ENCODE measurements around the gene NUP62CL. TPM values are rescaled to one million over a fixed set of nuclear protein-coding genes. Genes with fewer than 3 reads are reported as not detected.

The NUP62CL gene
- polyA plus RNA-seq, 2 of the 4 experiments (the other 2 are of a cell fraction): 15.8 to 37.6 TPM

DNA sequence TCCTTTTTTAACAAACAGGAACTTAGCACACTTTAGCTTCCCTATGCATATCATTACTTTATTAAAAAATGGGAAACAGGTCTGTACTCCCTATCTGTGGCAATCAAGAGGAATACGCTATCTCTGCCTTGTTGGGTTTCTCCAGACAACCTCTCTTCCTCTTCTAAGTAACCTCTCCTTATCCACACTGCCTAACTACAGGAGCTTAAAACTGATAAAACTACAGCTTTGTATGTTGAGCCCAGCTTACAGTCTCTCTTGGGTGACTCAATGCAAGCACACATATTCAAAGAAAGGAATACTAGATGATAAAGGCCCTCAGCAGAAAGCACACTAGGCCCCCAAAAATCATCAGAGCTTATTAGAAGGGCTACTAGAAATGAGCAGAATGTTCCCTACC is 8.9 kb downstream of the NUP62CL start:
- WGBS (ENCODE audit: missing lambda C conversion rate): 88% methylated on average over 1 of the region's 1 CpG
- ChIA-PET CTCF (interaction anchor here (1.4 kb wide), 1 partner anchor 172 kb away, joined by 4 read pairs; no protein-coding TSS in a partner anchor), POLR2A (no interaction called here)

DNA sequence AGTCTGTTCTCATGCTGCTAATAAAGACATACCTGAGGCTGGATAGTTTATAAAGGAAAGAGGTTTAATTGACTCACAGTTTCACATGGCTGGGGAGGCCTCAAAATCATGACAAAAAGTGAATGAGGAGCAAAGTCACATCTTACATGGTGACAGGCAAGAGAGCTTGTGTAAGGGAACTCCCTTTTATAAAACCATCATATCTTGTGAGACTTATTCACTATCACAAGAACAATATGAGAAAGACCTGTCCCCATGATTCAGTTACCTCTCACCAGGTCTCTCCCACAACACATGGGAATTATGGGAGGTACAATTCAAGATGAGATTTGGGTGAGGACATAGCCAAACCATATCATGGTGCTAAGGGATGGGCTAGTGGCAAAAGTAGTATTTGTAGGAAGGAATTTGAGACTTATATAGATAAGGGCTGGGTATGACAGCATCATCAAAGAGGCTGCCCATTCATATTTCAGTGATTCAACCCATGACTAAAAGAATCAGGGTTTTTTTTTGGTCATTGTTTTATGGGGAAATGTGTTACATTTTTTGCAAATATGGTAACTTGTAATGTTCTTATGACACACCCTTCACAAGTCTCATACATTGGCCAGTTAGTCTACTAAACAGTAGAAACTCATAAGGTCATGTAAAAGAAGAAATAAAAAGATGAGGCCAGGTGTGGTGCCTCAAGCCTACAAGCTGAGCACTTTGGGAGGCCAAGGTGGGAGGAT is 34.7 kb downstream of the NUP62CL start:
- H3K4me2 ChIP-seq: no peak overlapping the region
- no peaks in the 10 kb centered on the region for H3K4me1 ChIP-seq
- ChIA-PET POLR2A (no interaction called here), CTCF (no interaction called here)
- no peaks in the 10 kb centered on the region for H3K9me3 ChIP-seq
- FAIRE-seq: no peak
- no peak overlapping the region for H3K27ac ChIP-seq
- no peak for ATAC-seq
- no peak for DNase-seq (ENCODE audit: low read depth in 1 of 2, low spot score in 1 of 2)
- no peak for TF ChIP-seq JUNB (IDR thresholded peaks at IDR 0.05)
- TF ChIP-seq SMC3 (IDR thresholded peaks at IDR 0.05): no peak
- TF ChIP-seq JUN (IDR thresholded peaks at IDR 0.05): no peak
- TF ChIP-seq, protein P1, sequence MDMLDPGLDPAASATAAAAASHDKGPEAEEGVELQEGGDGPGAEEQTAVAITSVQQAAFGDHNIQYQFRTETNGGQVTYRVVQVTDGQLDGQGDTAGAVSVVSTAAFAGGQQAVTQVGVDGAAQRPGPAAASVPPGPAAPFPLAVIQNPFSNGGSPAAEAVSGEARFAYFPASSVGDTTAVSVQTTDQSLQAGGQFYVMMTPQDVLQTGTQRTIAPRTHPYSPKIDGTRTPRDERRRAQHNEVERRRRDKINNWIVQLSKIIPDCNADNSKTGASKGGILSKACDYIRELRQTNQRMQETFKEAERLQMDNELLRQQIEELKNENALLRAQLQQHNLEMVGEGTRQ (IDR thresholded peaks at IDR 0.05): no peak
- no peak for TF ChIP-seq FOSB (CRISPR knock-in tag; IDR thresholded peaks at IDR 0.05)
- no peak for TF ChIP-seq HEYL (CRISPR knock-in tag; IDR thresholded peaks at IDR 0.05)
- TF ChIP-seq ZC3H11A (IDR thresholded peaks at IDR 0.05): no peak
- H3K4me3 ChIP-seq: no peak overlapping the region

More for the DNA sequence above, 8.9 kb downstream of the NUP62CL start:
- FAIRE-seq (no peak), ATAC-seq (no peak), DNase-seq (ENCODE audit: low read depth in 1 of 2, low spot score in 1 of 2) (no peak)
- no peak overlapping the region for H3K4me3 ChIP-seq
- no peak overlapping the region for H3K4me2 ChIP-seq
- H3K9me3 ChIP-seq: no peaks in the 10 kb centered on the region
- H3K27ac ChIP-seq: no peak overlapping the region
- TF ChIP-seq RCOR1 (IDR thresholded peaks at IDR 0.05; ENCODE audit: low read depth, low read length): no peak
- TF ChIP-seq HOXB13 (CRISPR knock-in tag; IDR thresholded peaks at IDR 0.05; ENCODE audit: low read depth): no peak
- no peak for TF ChIP-seq GATA3 (IDR thresholded peaks at IDR 0.05; ENCODE audit: borderline replicate concordance)
- no peak for TF ChIP-seq RFX5 (IDR thresholded peaks at IDR 0.05)
- no peak for TF ChIP-seq EP300 (IDR thresholded peaks at IDR 0.05)
- TF ChIP-seq, protein P2, sequence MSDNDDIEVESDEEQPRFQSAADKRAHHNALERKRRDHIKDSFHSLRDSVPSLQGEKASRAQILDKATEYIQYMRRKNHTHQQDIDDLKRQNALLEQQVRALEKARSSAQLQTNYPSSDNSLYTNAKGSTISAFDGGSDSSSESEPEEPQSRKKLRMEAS (IDR thresholded peaks at IDR 0.05): no peak
- TF ChIP-seq NFE2L2 (conservative IDR thresholded peaks at IDR 0.05; ENCODE audit: low read length): no peak
- no peak for TF ChIP-seq JUNB (IDR thresholded peaks at IDR 0.05)
- no peaks in the 10 kb centered on the region for H3K4me1 ChIP-seq

DNA sequence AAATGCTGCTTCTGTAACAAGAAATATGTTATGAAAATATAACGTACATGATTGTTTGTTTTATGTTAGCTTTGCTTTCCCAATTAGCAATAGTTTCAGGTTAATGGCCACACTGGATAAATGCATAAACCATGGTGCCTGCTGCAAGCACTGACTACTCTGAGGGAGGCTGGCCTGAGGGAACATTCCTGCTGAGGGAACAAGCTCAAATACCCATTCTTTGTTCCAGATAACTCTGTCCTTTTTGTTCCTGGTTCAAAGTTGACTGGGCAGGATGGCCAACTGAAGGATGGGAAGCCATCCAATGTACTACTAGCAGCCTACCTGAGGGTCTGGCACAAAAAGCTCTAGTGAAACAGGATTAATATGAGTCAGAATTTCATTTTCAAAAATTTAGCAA is 37.5 kb downstream of the NUP62CL start:
- Histone ChIP-seq H3K4me2 (no peak overlapping the region), H3K27ac (no peak overlapping the region), H3K4me3 (no peak overlapping the region), H3K9me3 (no peaks in the 10 kb centered on the region), H3K4me1 (no peaks in the 10 kb centered on the region)
- FAIRE-seq: peak; percentile 68
- CTCF ChIA-PET: interaction anchor here (1.1 kb wide), 1 partner anchor 14 kb away, joined by 4 read pairs; no protein-coding TSS in a partner anchor
- WGBS (ENCODE audit: missing lambda C conversion rate): 74% methylated on average over 1 of the region's 1 CpG
- no peak for TF ChIP-seq JUN (IDR thresholded peaks at IDR 0.05)
- TF ChIP-seq, protein P3, sequence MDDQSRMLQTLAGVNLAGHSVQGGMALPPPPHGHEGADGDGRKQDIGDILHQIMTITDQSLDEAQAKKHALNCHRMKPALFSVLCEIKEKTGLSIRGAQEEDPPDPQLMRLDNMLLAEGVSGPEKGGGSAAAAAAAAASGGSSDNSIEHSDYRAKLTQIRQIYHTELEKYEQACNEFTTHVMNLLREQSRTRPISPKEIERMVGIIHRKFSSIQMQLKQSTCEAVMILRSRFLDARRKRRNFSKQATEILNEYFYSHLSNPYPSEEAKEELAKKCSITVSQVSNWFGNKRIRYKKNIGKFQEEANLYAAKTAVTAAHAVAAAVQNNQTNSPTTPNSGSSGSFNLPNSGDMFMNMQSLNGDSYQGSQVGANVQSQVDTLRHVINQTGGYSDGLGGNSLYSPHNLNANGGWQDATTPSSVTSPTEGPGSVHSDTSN (IDR thresholded peaks at IDR 0.05): no peak
- DNase-seq (ENCODE audit: low read depth in 1 of 2, low spot score in 1 of 2): no peak
- POLR2A ChIA-PET: no interaction called here
- no peak for ATAC-seq

DNA sequence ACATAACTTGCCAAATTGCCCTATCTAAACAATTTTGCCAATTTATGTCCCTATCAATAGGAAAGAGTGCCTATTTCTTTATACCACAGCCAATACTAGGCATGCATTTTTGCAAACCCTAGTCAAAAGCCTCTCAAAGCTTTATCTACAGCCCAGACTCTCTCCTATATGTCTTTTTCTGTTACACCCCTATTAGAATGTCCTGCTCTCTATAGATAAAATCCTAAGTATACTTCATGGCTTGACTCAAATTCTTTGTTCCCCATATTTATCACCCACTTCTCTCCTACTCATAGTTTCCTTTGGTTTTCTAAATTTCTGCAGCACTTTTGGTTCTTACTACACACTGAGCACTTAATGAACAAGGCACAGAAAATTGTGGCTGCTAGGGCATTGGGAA is 38.0 kb downstream of the NUP62CL start:
- DNase-seq (ENCODE audit: low read depth in 1 of 2, low spot score in 1 of 2) (no peak), FAIRE-seq (no peak), ATAC-seq (no peak)
- H3K9me3 ChIP-seq: no peaks in the 10 kb centered on the region
- no peak overlapping the region for H3K4me3 ChIP-seq
- H3K4me2 ChIP-seq: no peak overlapping the region
- TF ChIP-seq ZC3H11A (IDR thresholded peaks at IDR 0.05): no peak
- no peak for TF ChIP-seq ZFP36 (IDR thresholded peaks at IDR 0.05; ENCODE audit: borderline replicate concordance, partially characterized antibody)
- no peak for TF ChIP-seq FOXS1 (CRISPR knock-in tag; IDR thresholded peaks at IDR 0.05)
- no peak for TF ChIP-seq PHF8 (IDR thresholded peaks at IDR 0.05; ENCODE audit: borderline replicate concordance, low read depth)
- TF ChIP-seq SMC3 (IDR thresholded peaks at IDR 0.05): no peak
- TF ChIP-seq BHLHE40 (IDR thresholded peaks at IDR 0.05; ENCODE audit: low read depth, low read length): no peak
- no peak for TF ChIP-seq ZNF302 (CRISPR knock-in tag; IDR thresholded peaks at IDR 0.05)
- TF ChIP-seq FOSB (CRISPR knock-in tag; IDR thresholded peaks at IDR 0.05): no peak
- no peak for TF ChIP-seq HOXB5 (CRISPR knock-in tag; IDR thresholded peaks at IDR 0.05)
- TF ChIP-seq, protein P4, sequence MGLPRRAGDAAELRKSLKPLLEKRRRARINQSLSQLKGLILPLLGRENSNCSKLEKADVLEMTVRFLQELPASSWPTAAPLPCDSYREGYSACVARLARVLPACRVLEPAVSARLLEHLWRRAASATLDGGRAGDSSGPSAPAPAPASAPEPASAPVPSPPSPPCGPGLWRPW (IDR thresholded peaks at IDR 0.05): no peak
- ChIA-PET CTCF (interaction anchor here (1.1 kb wide), 1 partner anchor 13 kb away, joined by 4 read pairs; no protein-coding TSS in a partner anchor), POLR2A (no interaction called here)
- H3K27ac ChIP-seq: no peak overlapping the region
- no peaks in the 10 kb centered on the region for H3K4me1 ChIP-seq
